ENCODE measurements around the gene HDAC4.

DNA sequence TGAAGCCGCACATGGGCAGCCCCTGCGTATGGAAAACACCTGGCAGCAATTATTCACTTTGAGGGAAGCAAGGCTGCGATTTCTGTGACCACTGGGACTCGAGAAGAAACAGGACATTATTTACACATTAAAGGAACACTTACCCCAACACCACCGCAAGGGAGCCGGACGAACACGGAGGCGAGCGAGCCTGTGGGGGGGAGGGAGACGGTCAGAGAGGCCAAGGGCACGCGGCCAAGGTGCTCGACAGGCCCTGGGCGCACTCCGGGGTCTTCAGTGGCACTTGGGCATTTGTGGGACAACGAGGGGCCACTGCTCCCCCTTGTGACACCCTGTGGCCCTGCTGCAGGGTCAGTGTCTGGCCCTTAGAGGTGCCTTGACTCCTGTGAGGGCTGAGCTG, 306.0 kb downstream of the HDAC4 start:
- TF ChIP-seq, protein P1, sequence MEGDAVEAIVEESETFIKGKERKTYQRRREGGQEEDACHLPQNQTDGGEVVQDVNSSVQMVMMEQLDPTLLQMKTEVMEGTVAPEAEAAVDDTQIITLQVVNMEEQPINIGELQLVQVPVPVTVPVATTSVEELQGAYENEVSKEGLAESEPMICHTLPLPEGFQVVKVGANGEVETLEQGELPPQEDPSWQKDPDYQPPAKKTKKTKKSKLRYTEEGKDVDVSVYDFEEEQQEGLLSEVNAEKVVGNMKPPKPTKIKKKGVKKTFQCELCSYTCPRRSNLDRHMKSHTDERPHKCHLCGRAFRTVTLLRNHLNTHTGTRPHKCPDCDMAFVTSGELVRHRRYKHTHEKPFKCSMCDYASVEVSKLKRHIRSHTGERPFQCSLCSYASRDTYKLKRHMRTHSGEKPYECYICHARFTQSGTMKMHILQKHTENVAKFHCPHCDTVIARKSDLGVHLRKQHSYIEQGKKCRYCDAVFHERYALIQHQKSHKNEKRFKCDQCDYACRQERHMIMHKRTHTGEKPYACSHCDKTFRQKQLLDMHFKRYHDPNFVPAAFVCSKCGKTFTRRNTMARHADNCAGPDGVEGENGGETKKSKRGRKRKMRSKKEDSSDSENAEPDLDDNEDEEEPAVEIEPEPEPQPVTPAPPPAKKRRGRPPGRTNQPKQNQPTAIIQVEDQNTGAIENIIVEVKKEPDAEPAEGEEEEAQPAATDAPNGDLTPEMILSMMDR (tag by site-specific recombination; IDR thresholded peaks at IDR 0.05) = no peak
- TF ChIP-seq ZSCAN30 (tag by site-specific recombination; IDR thresholded peaks at IDR 0.05) = no peak
- TF ChIP-seq ZNF23 (tag by site-specific recombination; IDR thresholded peaks at IDR 0.05; ENCODE audit: borderline replicate concordance) = no peak
- TF ChIP-seq ZBTB48 (tag by site-specific recombination; IDR thresholded peaks at IDR 0.05) = no peak
- no peak for TF ChIP-seq ZNF221 (tag by site-specific recombination; IDR thresholded peaks at IDR 0.05; ENCODE audit: borderline replicate concordance)
